ENCODE measurements around the gene EVX2.

- TF ChIP-seq ZNF274 (IDR thresholded peaks at IDR 0.05; ENCODE audit: low read depth, low read length) (no peak), YY1 (IDR thresholded peaks at IDR 0.05; ENCODE audit: insufficient read depth, insufficient read length) (no peak)
Measured at GRCh38 chr2:176080540-176081375, 3.0 kb downstream of the EVX2 start.

Data from NT2/D1 (cell line).